ENCODE data around the gene FARP2. TPM values are rescaled to one million over a fixed set of nuclear protein-coding genes. Genes with fewer than 3 reads are reported as not detected.

FARP2 gene
- total RNA-seq, 1 donor from 2014 or later, result 63.6 TPM

- DNase-seq (ENCODE audit: low spot score, unreplicated experiment), result no peak
- Mint-ChIP-seq H3K27ac (no peak overlapping the region), H3K4me1 (ENCODE audit: low read depth) (no peaks in the 10 kb centered on the region), H3K9me3 (ENCODE audit: low read depth) (no peaks in the 10 kb centered on the region), H3K27me3 (no peaks in the 10 kb centered on the region), H3K4me3 (ENCODE audit: low read depth) (no peak overlapping the region), H3K36me3 (ENCODE audit: insufficient read depth) (peaks cover 3% of the 10 kb centered on the region)
- TF ChIP-seq CTCF (IDR thresholded peaks at IDR 0.05; ENCODE audit: unreplicated experiment), result no peak
These were observed 138.3 kb downstream of the FARP2 start for GRCh38 chr2:241494311-241494908.

DNA sequence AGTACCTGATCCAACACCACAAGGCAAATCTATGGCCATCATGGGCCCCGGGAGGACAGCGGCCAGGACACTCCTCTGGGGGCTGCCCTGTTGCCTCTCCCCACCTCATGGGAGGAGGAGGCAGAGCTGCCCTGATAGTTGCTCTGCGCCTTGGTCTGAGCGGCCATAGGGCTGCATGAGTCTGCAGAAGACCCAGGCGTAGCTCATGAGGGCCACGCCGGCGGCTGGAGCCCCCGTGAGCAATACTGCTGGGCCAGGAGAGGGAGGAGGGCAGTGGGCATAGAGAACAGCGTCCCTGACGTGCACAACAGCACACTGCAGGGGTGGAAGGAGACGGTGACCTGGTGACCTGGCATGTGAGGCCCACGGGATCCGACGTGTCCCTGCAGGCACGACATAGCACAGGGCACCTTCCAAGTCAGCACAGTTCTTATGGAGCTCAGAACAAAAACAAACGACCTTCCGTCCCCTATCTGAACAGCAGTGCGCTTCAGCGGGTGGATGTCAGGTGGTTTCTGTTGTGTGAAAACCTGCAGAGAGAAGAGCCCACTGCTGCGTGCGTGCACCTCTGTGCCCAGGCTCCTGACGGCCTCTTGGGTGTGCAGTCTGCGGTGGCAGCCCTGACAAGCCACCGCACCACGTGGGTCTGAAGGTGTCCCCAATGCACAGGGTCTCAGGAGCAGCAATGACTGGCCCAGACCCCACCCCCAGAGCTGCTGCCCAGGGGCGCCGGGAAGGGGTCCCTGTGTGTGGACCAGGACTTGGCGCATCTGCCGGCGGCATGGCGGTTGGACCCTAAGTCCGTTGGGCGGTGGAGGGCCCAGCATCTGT, 139.3 kb downstream of the FARP2 start:
- DNase-seq (ENCODE audit: low spot score, unreplicated experiment), result no peak
- Mint-ChIP-seq H3K9me3 (ENCODE audit: low read depth) (no peaks in the 10 kb centered on the region), H3K27ac (no peak overlapping the region), H3K27me3 (no peaks in the 10 kb centered on the region), H3K4me1 (ENCODE audit: low read depth) (no peaks in the 10 kb centered on the region), H3K4me3 (ENCODE audit: low read depth) (no peak overlapping the region), H3K36me3 (ENCODE audit: insufficient read depth) (peaks cover 3% of the 10 kb centered on the region)
- no peak for TF ChIP-seq CTCF (IDR thresholded peaks at IDR 0.05; ENCODE audit: unreplicated experiment)

DNA sequence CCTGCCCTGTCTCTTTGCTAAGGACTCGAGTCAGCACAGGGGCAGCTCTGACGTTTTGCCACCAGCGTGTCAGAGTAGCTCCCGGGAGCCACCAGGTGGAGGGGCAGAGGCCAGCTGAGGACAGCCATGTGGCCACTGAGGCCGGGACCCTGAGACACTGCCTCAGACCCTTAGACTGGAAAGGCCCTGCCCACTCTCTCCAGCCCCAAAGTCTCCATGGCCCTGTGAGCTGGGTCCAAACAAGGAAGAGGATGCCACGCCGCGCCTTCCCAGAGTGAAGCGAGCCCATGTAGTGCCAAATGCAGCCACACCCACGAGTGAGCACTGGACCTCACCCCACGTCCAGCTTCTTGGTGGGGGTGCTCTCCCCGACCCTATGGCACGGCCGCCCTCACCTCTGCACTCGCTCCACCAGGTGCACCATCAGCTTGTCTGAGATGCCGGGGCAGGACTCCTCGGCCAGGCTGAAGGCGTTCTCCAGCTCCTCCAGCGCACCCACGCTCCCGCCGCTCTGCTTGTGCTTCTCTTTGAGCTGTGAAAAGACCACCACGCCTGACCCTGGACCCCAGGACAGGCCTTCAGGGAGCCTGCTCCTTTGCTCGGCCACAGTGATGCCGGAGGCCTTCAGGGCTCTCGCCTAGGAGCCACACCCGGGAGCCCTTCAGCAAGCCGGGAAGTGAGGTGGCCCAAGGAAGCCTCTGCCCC, 140.1 kb downstream of the FARP2 start:
- Mint-ChIP-seq H3K36me3 (ENCODE audit: insufficient read depth) (peaks cover 1% of the 10 kb centered on the region), H3K27me3 (no peaks in the 10 kb centered on the region), H3K9me3 (ENCODE audit: low read depth) (no peaks in the 10 kb centered on the region), H3K4me3 (ENCODE audit: low read depth) (no peak overlapping the region), H3K4me1 (ENCODE audit: low read depth) (no peaks in the 10 kb centered on the region), H3K27ac (no peak overlapping the region)
- no peak for DNase-seq (ENCODE audit: low spot score, unreplicated experiment)
- no peak for TF ChIP-seq CTCF (IDR thresholded peaks at IDR 0.05; ENCODE audit: unreplicated experiment)

GRCh38 chr2:241496904-241497877, 141.1 kb downstream of the FARP2 start:
- TF ChIP-seq CTCF (IDR thresholded peaks at IDR 0.05; ENCODE audit: unreplicated experiment), result no peak
- Mint-ChIP-seq H3K36me3 (ENCODE audit: insufficient read depth) (peaks cover 3% of the 10 kb centered on the region), H3K27ac (peak overlapping the region; percentile 62), H3K9me3 (ENCODE audit: low read depth) (no peaks in the 10 kb centered on the region), H3K4me3 (ENCODE audit: low read depth) (no peak overlapping the region), H3K27me3 (no peaks in the 10 kb centered on the region), H3K4me1 (ENCODE audit: low read depth) (no peaks in the 10 kb centered on the region)
- DNase-seq (ENCODE audit: low spot score, unreplicated experiment), result no peak
